GM13977 (cell line): ENCODE data around the gene HDAC11.

ENCODE experiments used
- DNase-seq: peaks from one replicate; pipeline ENCODE4 v3.0.0; 2012; ENCODE audit warnings: low spot score
- CTCF ChIP-seq: IDR thresholded peaks from 2 replicates; pipeline ENCODE4 v1.5.1; 2012; ENCODE audit warnings: mild to moderate bottlenecking, control low read depth; ENCODE audit not compliant: insufficient read depth; ENCODE audit errors: extremely low read depth, missing control alignments
- in situ Hi-C: fragments of 300-500 bp; cut with MboI; formaldehyde crosslinking; loops from one replicate; pipeline ENCODE4 v1.12.0; 2022; ENCODE audit warnings: low sequenced_read_pairs, low pct_unique_long_range_greater_than_20kb, mixed read lengths, inconsistent platforms; ENCODE audit not compliant: unreplicated experiment

Gene HDAC11

GRCh38 chr3:13470894-13471574 is 9.1 kb upstream of the HDAC11 start:
- in situ Hi-C loops, result no loop called here
- no peak for TF ChIP-seq CTCF
- no peak for DNase-seq

- in situ Hi-C loops, result no loop called here
Observed at GRCh38 chr3:13472286-13472685, 7.8 kb upstream of the HDAC11 start.

GRCh38 chr3:13473020-13473419 is 7.1 kb upstream of the HDAC11 start:
- TF ChIP-seq CTCF, result no peak
- in situ Hi-C loops, result no loop called here

More at GRCh38 chr3:13472286-13472685, 7.8 kb upstream of the HDAC11 start:
- DNase-seq, result no peak
- no peak for TF ChIP-seq CTCF

GRCh38 chr3:13474021-13474420 is 6.1 kb upstream of the HDAC11 start:
- no peak for TF ChIP-seq CTCF
- DNase-seq, result no peak
- in situ Hi-C loops, result no loop called here

More at GRCh38 chr3:13473020-13473419, 7.1 kb upstream of the HDAC11 start:
- no peak for DNase-seq

GRCh38 chr3:13474776-13475303 is 5.3 kb upstream of the HDAC11 start:
- in situ Hi-C loops, result no loop called here
- no peak for TF ChIP-seq CTCF
- DNase-seq, result no peak

- in situ Hi-C loops, result no loop called here
- no peak for DNase-seq
- no peak for TF ChIP-seq CTCF
Observed at GRCh38 chr3:13475871-13476590, 4.1 kb upstream of the HDAC11 start.
